ENCODE data around the gene HOPX.
"Not testable (repeated sequence)": the region's sequence is repeated elsewhere in the genome, so short reads cannot be mapped to it uniquely, and the experiment has no call there.

The HOPX gene, protein sequence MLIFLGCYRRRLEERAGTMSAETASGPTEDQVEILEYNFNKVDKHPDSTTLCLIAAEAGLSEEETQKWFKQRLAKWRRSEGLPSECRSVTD

GRCh38 chr4:56681158-56681852 is at the start of gene HOPX:
TSS of gene HOPX (minus strand) at chr4:56681296. CDS start at chr4:56657816, 23,480 bp downstream.
- DNase-seq (ENCODE audit: low read depth): peak; percentile 59

DNA sequence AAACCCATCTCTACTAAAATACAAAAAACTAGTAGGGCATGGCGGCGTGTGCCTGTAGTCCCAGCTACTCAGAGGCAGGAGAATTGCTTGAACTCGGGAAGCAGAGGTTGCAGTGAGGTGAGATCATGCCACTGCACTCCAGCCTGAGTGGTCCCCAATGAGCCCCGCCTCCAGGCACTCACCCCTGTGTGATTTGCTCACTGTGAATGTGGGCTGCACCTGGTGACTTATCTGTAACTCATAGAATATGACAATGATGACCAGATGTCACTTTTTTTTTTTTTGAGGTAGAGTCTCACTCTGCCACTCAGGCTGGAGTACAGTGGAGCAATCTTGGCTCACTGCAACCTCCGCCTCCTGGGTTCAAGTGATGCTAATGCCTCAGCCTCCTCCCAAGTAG is 49.0 kb upstream of the HOPX start:
- no peak for DNase-seq (ENCODE audit: low read depth)

- DNase-seq (ENCODE audit: low read depth): no peak
These were observed 47.4 kb upstream of the HOPX start for GRCh38 chr4:56728512-56728911.

GRCh38 chr4:56727150-56727549 is 46.1 kb upstream of the HOPX start:
- DNase-seq (ENCODE audit: low read depth): no peak

DNA sequence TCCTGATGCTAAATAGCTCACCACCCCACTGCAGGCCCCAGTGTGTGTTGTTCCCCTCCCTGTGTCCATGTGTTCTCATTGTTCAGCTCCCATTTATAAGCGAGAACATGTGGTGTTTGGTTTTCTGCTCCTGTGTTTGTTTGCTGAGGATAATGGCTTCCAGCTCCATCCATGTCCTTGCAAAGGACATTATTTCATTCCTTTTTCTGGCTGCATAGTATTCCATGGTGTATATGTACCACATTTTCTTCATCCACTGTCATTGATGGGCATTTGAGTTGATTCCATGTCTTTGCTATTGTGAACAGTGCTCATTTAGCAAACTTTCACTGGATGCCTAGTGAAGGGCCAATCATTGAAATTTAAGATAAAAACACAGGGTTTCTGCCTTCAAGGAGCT is 45.5 kb upstream of the HOPX start:
- not testable (repeated sequence) for DNase-seq (ENCODE audit: low read depth)

- no peak for DNase-seq (ENCODE audit: low read depth)
These were observed 42.6 kb upstream of the HOPX start for GRCh38 chr4:56723659-56724230.

- DNase-seq (ENCODE audit: low read depth): peak; percentile 5
These were observed 42.1 kb upstream of the HOPX start for GRCh38 chr4:56723201-56723605.

- no peak for DNase-seq (ENCODE audit: low read depth)
These were observed 27.1 kb upstream of the HOPX start for GRCh38 chr4:56708146-56708545.

- DNase-seq (ENCODE audit: low read depth): no peak
These were observed 24.9 kb upstream of the HOPX start for GRCh38 chr4:56705966-56706365.

DNA sequence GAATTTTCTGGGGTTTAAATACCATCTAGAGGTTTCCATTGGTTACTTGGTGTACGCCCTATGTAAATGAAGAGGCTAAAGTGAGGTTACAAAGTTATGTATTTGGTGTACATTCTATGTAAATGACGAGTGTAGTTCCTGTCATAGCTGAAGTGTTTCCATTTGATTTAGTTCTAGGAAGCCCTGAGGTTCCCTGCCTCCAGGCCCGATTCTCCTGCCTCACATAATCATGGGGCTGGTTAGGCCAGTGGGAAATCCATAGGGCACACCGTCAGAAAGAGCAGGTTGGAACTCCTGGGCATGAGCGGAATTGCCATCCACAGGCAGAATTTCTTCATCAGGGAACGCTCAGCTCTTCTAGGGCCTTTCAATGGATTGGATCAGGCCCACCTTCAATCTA is 24.2 kb upstream of the HOPX start:
- no peak for DNase-seq (ENCODE audit: low read depth)

GRCh38 chr4:56704089-56704871 is 23.2 kb upstream of the HOPX start:
- DNase-seq (ENCODE audit: low read depth): no peak

GRCh38 chr4:56703378-56703777 is 22.3 kb upstream of the HOPX start:
- DNase-seq (ENCODE audit: low read depth): no peak

- DNase-seq (ENCODE audit: low read depth): no peak
These were observed 20.5 kb upstream of the HOPX start for GRCh38 chr4:56701644-56702043.

GRCh38 chr4:56701161-56701480 is 20.0 kb upstream of the HOPX start:
- DNase-seq (ENCODE audit: low read depth): no peak

GRCh38 chr4:56699537-56700105 is 18.5 kb upstream of the HOPX start:
- DNase-seq (ENCODE audit: low read depth): no peak

- no peak for DNase-seq (ENCODE audit: low read depth)
These were observed 17.2 kb upstream of the HOPX start for GRCh38 chr4:56698329-56698728.

DNA sequence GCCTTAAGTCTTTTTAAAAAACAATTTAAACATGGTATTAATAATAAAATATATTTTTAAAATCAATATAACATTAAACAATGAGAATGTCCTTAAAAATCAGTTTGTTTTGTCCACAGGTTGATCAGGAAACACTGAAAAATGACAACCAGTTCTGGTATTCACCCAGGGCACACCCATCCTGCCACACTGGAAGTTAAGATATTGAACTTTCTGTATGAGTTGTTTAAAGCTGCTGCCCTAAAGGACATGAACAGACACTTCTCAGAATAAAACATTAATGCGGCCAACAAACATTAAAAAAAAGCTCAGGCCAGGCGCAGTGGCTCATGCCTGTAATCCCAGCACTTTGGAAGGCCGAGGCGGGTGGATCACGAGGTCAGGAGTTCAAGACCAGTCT is 15.0 kb upstream of the HOPX start:
- no peak for DNase-seq (ENCODE audit: low read depth)

DNA sequence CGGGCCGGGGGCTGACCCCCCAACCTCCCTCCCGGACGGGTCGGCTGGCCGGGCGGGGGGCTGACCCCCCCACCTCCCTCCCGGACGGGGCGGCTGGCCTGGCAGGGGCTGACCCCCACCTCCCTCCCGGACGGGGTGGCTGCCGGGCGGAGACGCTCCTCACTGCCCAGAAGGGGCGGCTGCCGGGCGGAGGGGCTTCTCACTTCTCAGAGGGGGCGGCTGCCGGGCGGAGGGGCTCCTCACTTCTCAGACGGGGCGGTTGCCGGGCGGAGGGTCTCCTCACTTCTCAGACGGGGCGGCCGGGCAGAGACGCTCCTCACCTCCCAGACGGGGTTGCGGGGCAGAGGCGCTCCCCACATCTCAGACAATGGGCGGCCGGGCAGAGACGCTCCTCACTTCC is 12.4 kb upstream of the HOPX start:
- not testable (repeated sequence) for DNase-seq (ENCODE audit: low read depth)

DNA sequence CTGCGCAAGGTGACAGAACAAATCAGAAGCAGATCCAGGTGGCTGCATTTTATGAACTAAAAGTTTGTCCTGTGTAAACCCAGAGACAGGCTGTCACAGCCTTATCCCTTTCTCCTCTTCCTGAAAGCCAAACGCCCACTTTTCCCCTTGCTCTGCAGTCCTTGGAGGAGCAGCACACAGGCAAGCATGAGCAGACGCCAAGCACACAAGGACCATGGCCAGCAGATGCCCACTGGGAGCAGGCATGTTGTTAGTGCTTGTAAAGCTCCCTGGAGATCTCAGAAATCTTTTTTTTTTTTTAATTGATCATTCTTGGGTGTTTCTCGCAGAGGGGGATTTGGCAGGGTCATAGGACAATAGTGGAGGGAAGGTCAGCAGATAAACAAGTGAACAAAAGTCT is 11.5 kb upstream of the HOPX start:
- DNase-seq (ENCODE audit: low read depth): no peak

DNA sequence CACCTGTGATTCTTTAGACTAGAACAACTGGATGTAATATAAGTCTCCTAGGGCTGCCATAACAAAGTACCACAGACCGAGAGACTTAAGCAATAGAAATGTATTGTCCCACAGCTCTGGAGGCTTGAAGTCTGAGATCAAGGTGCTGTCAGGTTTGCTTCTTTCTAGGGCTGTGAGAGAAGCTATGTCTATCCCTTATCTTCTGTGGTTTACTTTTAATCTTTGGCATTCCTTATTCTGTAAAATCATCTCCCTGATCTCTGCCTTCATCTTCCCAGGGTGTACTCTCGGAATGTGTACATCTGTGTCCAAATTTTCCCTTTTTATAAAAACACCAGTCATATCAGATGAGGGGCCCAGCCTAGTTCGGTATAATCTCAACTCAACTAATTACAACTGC is 10.3 kb upstream of the HOPX start:
- no peak for DNase-seq (ENCODE audit: low read depth)

- DNase-seq (ENCODE audit: low read depth): no peak
These were observed 9.3 kb upstream of the HOPX start for GRCh38 chr4:56690393-56690792.

GRCh38 chr4:56689201-56689969 is 8.3 kb upstream of the HOPX start:
- DNase-seq (ENCODE audit: low read depth): no peak

All from activated T-helper 9 cell treated with anti-CD3 and anti-CD28 coated beads, Interleukin-2, amount 50 U/mL, for 16 hours (primary cell).